IPS-15b (cell line): ENCODE results near the gene ZBED1.

ENCODE experiments used
- H3K27me3 ChIP-seq: one replicate; pipeline ENCODE4 v1.6.1; 2013; ENCODE audit warnings: low read length; ENCODE audit not compliant: control insufficient read depth, insufficient read depth
- H3K36me3 ChIP-seq: one replicate; pipeline ENCODE4 v1.6.1; 2013; ENCODE audit warnings: low read length; ENCODE audit not compliant: control insufficient read depth, insufficient read depth
- H3K4me1 ChIP-seq: one replicate; pipeline ENCODE4 v1.6.1; 2013; ENCODE audit warnings: mild to moderate bottlenecking, low read length; ENCODE audit not compliant: control insufficient read depth, insufficient read depth
- H3K4me3 ChIP-seq: one replicate; pipeline ENCODE4 v1.5.1; 2013; ENCODE audit warnings: low read depth, low read length
- H3K9ac ChIP-seq: one replicate; pipeline ENCODE4 v1.6.1; 2013; ENCODE audit warnings: low read depth, mild to moderate bottlenecking, low read length
- H3K9me3 ChIP-seq: one replicate; pipeline ENCODE4 v1.6.1; 2013; ENCODE audit warnings: mild to moderate bottlenecking, low read length; ENCODE audit not compliant: control insufficient read depth, insufficient read depth

Gene ZBED1

GRCh38 chrX:2502668-2503519, 2.1 kb upstream of the ZBED1 start:
- H3K4me3 ChIP-seq: no peak overlapping the region
- no peaks in the 10 kb centered on the region for H3K9me3 ChIP-seq
- peaks cover 3% of the 10 kb centered on the region for H3K4me1 ChIP-seq
- H3K27me3 ChIP-seq: no peaks in the 10 kb centered on the region
- no peaks in the 10 kb centered on the region for H3K36me3 ChIP-seq
- no peak overlapping the region for H3K9ac ChIP-seq

GRCh38 chrX:2502120-2502667, 1.4 kb upstream of the ZBED1 start:
- Histone ChIP-seq H3K9ac (no peak overlapping the region), H3K36me3 (no peaks in the 10 kb centered on the region), H3K4me1 (peaks cover 9% of the 10 kb centered on the region), H3K27me3 (no peaks in the 10 kb centered on the region), H3K4me3 (no peak overlapping the region), H3K9me3 (no peaks in the 10 kb centered on the region)

GRCh38 chrX:2501559-2502102, 855 bp upstream of the ZBED1 start:
- no peaks in the 10 kb centered on the region for H3K9me3 ChIP-seq
- H3K4me3 ChIP-seq: no peak overlapping the region
- H3K36me3 ChIP-seq: no peaks in the 10 kb centered on the region
- peaks cover 9% of the 10 kb centered on the region for H3K4me1 ChIP-seq
- H3K9ac ChIP-seq: no peak overlapping the region
- H3K27me3 ChIP-seq: no peaks in the 10 kb centered on the region

GRCh38 chrX:2500091-2500802, 529 bp downstream of the ZBED1 start:
- H3K36me3 ChIP-seq: no peaks in the 10 kb centered on the region
- H3K9me3 ChIP-seq: no peaks in the 10 kb centered on the region
- peak overlapping the region; percentile 65 for H3K9ac ChIP-seq
- no peaks in the 10 kb centered on the region for H3K27me3 ChIP-seq
- peak overlapping the region; percentile 70 for H3K4me3 ChIP-seq
- H3K4me1 ChIP-seq: peaks cover 11% of the 10 kb centered on the region

GRCh38 chrX:2499507-2499906, 1.3 kb downstream of the ZBED1 start:
- peak overlapping the region; percentile 70 for H3K4me3 ChIP-seq
- H3K9me3 ChIP-seq: no peaks in the 10 kb centered on the region
- H3K36me3 ChIP-seq: no peaks in the 10 kb centered on the region
- H3K9ac ChIP-seq: no peak overlapping the region
- H3K4me1 ChIP-seq: peaks cover 11% of the 10 kb centered on the region
- no peaks in the 10 kb centered on the region for H3K27me3 ChIP-seq

- Histone ChIP-seq H3K4me1 (peaks cover 11% of the 10 kb centered on the region), H3K9ac (peak overlapping the region; percentile 0), H3K36me3 (no peaks in the 10 kb centered on the region), H3K4me3 (peak overlapping the region; percentile 70), H3K9me3 (no peaks in the 10 kb centered on the region), H3K27me3 (no peaks in the 10 kb centered on the region)
Measured at GRCh38 chrX:2498781-2499302, 1.9 kb downstream of the ZBED1 start.

GRCh38 chrX:2497961-2498780, 2.6 kb downstream of the ZBED1 start:
- H3K4me3 ChIP-seq: peak overlapping the region; percentile 70
- no peaks in the 10 kb centered on the region for H3K9me3 ChIP-seq
- H3K27me3 ChIP-seq: no peaks in the 10 kb centered on the region
- peaks cover 11% of the 10 kb centered on the region for H3K4me1 ChIP-seq
- H3K36me3 ChIP-seq: no peaks in the 10 kb centered on the region
- H3K9ac ChIP-seq: peak overlapping the region; percentile 0

- no peak overlapping the region for H3K4me3 ChIP-seq
- H3K9ac ChIP-seq: no peak overlapping the region
- peaks cover 11% of the 10 kb centered on the region for H3K4me1 ChIP-seq
- no peaks in the 10 kb centered on the region for H3K9me3 ChIP-seq
- peaks cover 4% of the 10 kb centered on the region for H3K36me3 ChIP-seq
- H3K27me3 ChIP-seq: no peaks in the 10 kb centered on the region
Measured at GRCh38 chrX:2495595-2495994, 5.2 kb downstream of the ZBED1 start.

GRCh38 chrX:2492531-2493218, 8.1 kb downstream of the ZBED1 start:
- Histone ChIP-seq H3K36me3 (peaks cover 26% of the 10 kb centered on the region), H3K27me3 (no peaks in the 10 kb centered on the region), H3K9ac (no peak overlapping the region), H3K9me3 (no peaks in the 10 kb centered on the region), H3K4me3 (no peak overlapping the region), H3K4me1 (peaks cover 6% of the 10 kb centered on the region)

GRCh38 chrX:2490634-2491033, 10.1 kb downstream of the ZBED1 start:
- Histone ChIP-seq H3K4me1 (peaks cover 3% of the 10 kb centered on the region), H3K36me3 (peaks cover 34% of the 10 kb centered on the region)

More at GRCh38 chrX:2490634-2491033, 10.1 kb downstream of the ZBED1 start:
- no peaks in the 10 kb centered on the region for H3K9me3 ChIP-seq
- H3K27me3 ChIP-seq: no peaks in the 10 kb centered on the region
- H3K9ac ChIP-seq: no peak overlapping the region
- H3K4me3 ChIP-seq: no peak overlapping the region
